Spleen (tissue), 11 donors: ENCODE measurements around the gene PAX1. TPM values are rescaled to one million over a fixed set of nuclear protein-coding genes. Genes with fewer than 3 reads are reported as not detected.

ENCODE experiments used
- DNase-seq: peaks from one replicate; pipeline ENCODE4 v3.0.0-alpha.2; 2020
- H3K27ac ChIP-seq, 8 donors: fragments of 200-600 bp; sonication (generic) in 7 of 8; 1 replicate in 4 of 8; 2 replicates in 4 of 8; pipeline versions ENCODE4 v1.5.0 to v1.8.0; 2016 to 2021; ENCODE audit warnings: inconsistent platforms in 4 of 8, mild to moderate bottlenecking in 4 of 8, moderate library complexity in 1 of 8
- H3K27me3 ChIP-seq, 7 donors: fragments of 200-600 bp; sonication (generic) in 6 of 7; replicated peaks in 1 of 7; 1 replicate in 4 of 7; 2 replicates in 3 of 7; pipeline versions ENCODE4 v1.5.0 to v1.8.0; 2016 to 2021; ENCODE audit warnings: inconsistent platforms in 3 of 7, mild to moderate bottlenecking in 1 of 7
- H3K36me3 ChIP-seq, 6 donors: fragments of 200-600 bp; sonication (generic) in 5 of 6; 1 replicate in 4 of 6; 2 replicates in 2 of 6; pipeline versions ENCODE4 v1.5.0 to v1.8.0; 2016 to 2021; ENCODE audit warnings: inconsistent platforms in 2 of 6
- H3K4me1 ChIP-seq, 6 donors: fragments of 200-600 bp; sonication (generic) in 5 of 6; 1 replicate in 3 of 6; 2 replicates in 3 of 6; pipeline versions ENCODE4 v1.5.0 to v1.8.0; 2016 to 2021; ENCODE audit warnings: inconsistent platforms in 3 of 6
- H3K4me3 ChIP-seq, 8 donors: fragments of 200-600 bp; sonication (generic) in 7 of 8; 1 replicate in 4 of 8; 2 replicates in 4 of 8; pipeline versions ENCODE4 v1.5.0 to v1.8.0; 2016 to 2021; ENCODE audit warnings: inconsistent platforms in 4 of 8, mild to moderate bottlenecking in 4 of 8, moderate library complexity in 2 of 8
- H3K9me3 ChIP-seq, 8 donors: fragments of 200-600 bp; sonication (generic) in 7 of 8; 1 replicate in 4 of 8; 2 replicates in 4 of 8; pipeline versions ENCODE4 v1.5.0 to v1.8.0; 2016 to 2021; ENCODE audit warnings: inconsistent platforms in 4 of 8
- CTCF ChIP-seq, 11 experiments: fragments of 200-600 bp in 7 of 11; fragments of 450-650 bp in 4 of 11; sonication (generic) in 4 of 11; IDR thresholded peaks in 8 of 11; conservative IDR thresholded peaks in 3 of 11; 1 replicate in 7 of 11; 2 replicates in 4 of 11; pipeline versions ENCODE4 v1.4.0 to v1.8.0; 2016 to 2021; ENCODE audit warnings: antibody characterized with exemption in 11 of 11, inconsistent platforms in 4 of 11, mild to moderate bottlenecking in 1 of 11
- POLR2A ChIP-seq, 3 donors: fragments of 450-650 bp; IDR thresholded peaks; one replicate each; pipeline ENCODE4 v1.5.1; 2017; ENCODE audit warnings: antibody characterized with exemption in 3 of 3, mild to moderate bottlenecking in 1 of 3
- WGBS, 5 donors: extraction: QIAGEN DNeasy Blood & Tissue Kit in 3 of 5; methylation state at CpG; one replicate each; pipeline versions ENCODE4 v1.1.5 to v1.1.7; 2013 to 2018; 5-methylcytosine and 5-hydroxymethylcytosine counted together
- intact Hi-C: fragments of 100-400 bp; cut with DNase I; formaldehyde crosslinking; loops from one replicate; pipeline ENCODE4 v1.15.0; 2023; ENCODE audit warnings: low total_unique reads
- polyA plus RNA-seq, 3 donors: library from polyadenylated mRNA; stranded (reverse); fragments of 200-250 nt; gene quantifications; one replicate each; pipeline ENCODE4 v1.2.1, GENCODE V29; 2013
- small RNA-seq, 4 donors: library from RNA; depleted of rRNA; stranded (forward); fragments of <200 nt; gene quantifications; one replicate each; pipeline ENCODE3, GENCODE V24; 2016
- total RNA-seq, 7 donors: library from RNA; depleted of rRNA in 3 of 7; stranded (reverse); fragments of >200 nt in 3 of 7; fragmentation: NEBNext Ultra II Directional in 4 of 7; extraction: Animal tissue kit (Norgen Biotek cat#: 25700) in 4 of 7; gene quantifications; one replicate each; pipeline versions ENCODE4 v1.1.0 to v1.2.1, GENCODE V29; 2016 to 2021
- donor health status: healthy with polysubstance abuse.
- donor health status: DM: no; HTN: no; CAD: no; lungs with moderate emphysema.
- donor health status: DM: no; HTN: no; CAD: no.
- donor health status: Bipolar disorder and iron deficiency.
- donor health status: healthy.
- donor health status: DM: no; HTN: no; CAD: no.
- donor health status: DM: yes; HTN: yes; CAD: no.

The PAX1 gene
- total and polyA plus RNA-seq, 10 donors = not detected

GRCh38 chr20:21767739-21768223, 62.3 kb downstream of the PAX1 start:
- intact Hi-C loops = no loop called here
- Histone ChIP-seq H3K9me3 (no peaks in the 10 kb centered on the region), H3K4me1 (no peaks in the 10 kb centered on the region), H3K36me3 (no peaks in the 10 kb centered on the region), H3K27ac (no peak overlapping the region), H3K4me3 (no peak overlapping the region), H3K27me3 (peaks cover 0 to 20% (median 0%) of the 10 kb centered on the region in 7 donors)
- TF ChIP-seq CTCF (IDR thresholded peaks at IDR 0.05 in 8 of 11, conservative IDR thresholded peaks at IDR 0.05 in 3 of 11) = no peak
- no peak for TF ChIP-seq POLR2A (IDR thresholded peaks at IDR 0.05)
- 2 to 7% (median 4%) methylated on average over 22 of the region's 22 CpGs for WGBS, 5 donors
- DNase-seq = no peak

Small RNAs within 50 kb of the gene (small RNA-seq; reads per million reads assigned to genes)
- 0 reads per million in 4 donors for gene RPL41P1

Other genes starting within 250 kb of the PAX1 start
- not detected for gene NKX2-2, start 191.6 kb upstream of the PAX1 start, total RNA-seq
- gene NKX2-2, start 191.6 kb upstream of the PAX1 start, polyA plus RNA-seq = under 1 TPM in 1 of 3 donors, not detected in 2; 0.03 TPM